ENCODE measurements around the gene PRRX2. TPM values are rescaled to one million over a fixed set of nuclear protein-coding genes. Genes with fewer than 3 reads are reported as not detected.
"Not testable (repeated sequence)": the region's sequence is repeated elsewhere in the genome, so short reads cannot be mapped to it uniquely, and the experiment has no call there.

The PRRX2 gene
- total RNA-seq, 2 experiments from 2014 or later: not detected

DNA sequence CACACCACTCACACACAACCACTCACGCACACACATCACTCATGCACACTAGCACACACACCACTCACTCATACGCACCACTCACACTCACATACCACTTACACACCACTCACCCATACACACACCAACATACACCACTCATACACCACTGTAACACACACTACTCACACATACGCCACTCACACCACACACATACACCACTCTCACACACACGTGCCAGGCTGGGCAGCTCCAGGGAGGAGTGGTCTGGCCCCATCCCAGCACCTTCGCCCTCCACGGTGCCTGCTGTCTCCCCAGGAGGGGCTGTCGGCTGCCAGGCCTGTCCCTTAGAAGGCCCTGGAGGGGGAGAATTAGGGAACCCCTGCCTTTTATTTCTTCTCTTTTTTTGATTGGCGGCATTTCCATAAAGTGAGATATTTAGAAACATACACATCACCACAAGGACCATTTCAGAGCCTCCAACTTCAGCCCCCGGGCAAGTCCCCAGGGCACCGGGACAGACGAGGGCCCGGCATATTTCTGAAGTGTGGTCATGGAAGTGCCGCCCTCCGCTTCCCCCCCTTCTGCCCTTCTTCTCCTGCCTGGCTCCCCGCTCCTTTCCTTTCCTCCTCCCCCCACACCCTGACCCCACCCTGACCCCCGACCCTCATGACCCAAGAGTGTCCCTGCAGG lies 17.2 kb upstream of the PRRX2 start:
- DNase-seq: no peak
- Mint-ChIP-seq H3K27ac (no peak overlapping the region), H3K4me3 (no peak overlapping the region), H3K9me3 (no peaks in the 10 kb centered on the region), H3K36me3 (ENCODE audit: low read depth) (no peaks in the 10 kb centered on the region), H3K4me1 (no peaks in the 10 kb centered on the region), H3K27me3 (no peaks in the 10 kb centered on the region)
- ChIA-PET POLR2A (no interaction called here), CTCF (no interaction called here)

DNA sequence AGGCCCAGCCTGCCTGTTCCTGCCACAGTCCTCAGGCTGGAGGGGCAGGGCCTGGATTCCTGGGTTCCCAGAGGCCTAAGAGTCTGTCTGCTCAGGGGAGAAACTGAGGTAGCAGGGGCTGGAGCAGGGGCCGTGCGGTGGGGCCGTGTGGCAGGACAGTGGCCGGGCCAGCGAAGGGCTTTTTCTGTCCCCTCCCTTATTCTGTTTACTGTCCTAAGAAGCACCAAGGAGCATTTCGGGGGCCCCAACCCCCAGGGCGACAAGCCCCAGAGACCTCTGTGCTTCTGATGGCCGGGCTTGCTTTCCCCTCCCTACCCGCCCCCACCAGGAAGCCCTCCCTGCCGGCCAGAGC lies 16.7 kb upstream of the PRRX2 start:
- H3K36me3 Mint-ChIP-seq (ENCODE audit: low read depth): no peaks in the 10 kb centered on the region
- peaks cover under 1% of the 10 kb centered on the region for H3K27me3 Mint-ChIP-seq
- no peak for DNase-seq
- ChIA-PET CTCF (no interaction called here), POLR2A (no interaction called here)
- no peak overlapping the region for H3K27ac Mint-ChIP-seq
- H3K4me3 Mint-ChIP-seq: no peak overlapping the region
- H3K4me1 Mint-ChIP-seq: no peaks in the 10 kb centered on the region
- no peaks in the 10 kb centered on the region for H3K9me3 Mint-ChIP-seq

DNA sequence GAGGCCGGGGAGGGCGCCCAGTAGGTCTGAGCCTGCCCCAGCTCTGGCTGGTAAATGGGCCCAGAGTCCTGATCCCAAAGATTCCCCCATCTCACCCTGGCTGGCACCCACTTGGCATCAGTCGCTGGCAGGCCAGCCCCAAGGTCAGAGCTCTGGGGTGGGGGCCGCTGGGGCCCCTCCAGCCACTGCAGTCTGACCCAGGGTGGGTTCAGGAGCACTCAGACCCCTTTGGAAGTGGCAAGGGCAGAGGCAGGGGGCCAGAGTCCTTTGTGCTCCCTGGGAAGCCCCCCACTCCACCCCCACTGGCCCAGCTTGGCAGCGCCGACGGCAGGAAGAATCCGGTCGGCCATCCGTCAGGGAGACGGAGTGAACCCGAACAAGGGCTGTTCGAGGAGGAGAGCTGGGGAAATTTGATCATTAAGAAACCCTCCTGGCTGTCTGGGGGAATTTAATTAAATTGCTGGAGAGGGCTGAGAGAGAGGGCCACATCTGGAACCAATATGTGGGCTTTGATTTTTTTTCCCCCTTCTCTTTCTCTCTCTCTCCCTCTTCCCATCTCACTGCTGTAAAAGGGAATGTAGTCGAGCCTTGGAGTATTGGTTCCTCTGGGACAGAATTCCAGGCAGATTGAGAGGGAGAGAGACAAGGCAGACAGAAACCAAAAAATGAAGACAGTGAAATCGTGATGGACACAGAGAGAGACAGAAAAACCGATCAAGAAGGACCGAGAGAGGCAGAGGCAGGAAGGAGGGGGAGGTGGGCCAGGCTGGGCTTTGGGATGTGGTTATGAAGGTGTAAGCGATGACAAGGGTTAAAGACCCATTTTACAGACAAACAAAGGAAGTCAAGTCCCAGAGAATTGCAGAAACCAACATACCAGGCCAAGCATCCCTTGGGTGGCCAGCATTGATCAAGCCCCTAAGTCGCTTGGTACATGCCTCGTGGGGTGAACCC lies 15.4 kb upstream of the PRRX2 start:
- Mint-ChIP-seq H3K27ac (no peak overlapping the region), H3K27me3 (peaks cover 2% of the 10 kb centered on the region), H3K9me3 (no peaks in the 10 kb centered on the region), H3K4me1 (no peaks in the 10 kb centered on the region), H3K4me3 (no peak overlapping the region), H3K36me3 (ENCODE audit: low read depth) (no peaks in the 10 kb centered on the region)
- ChIA-PET POLR2A (no interaction called here), CTCF (no interaction called here)
- DNase-seq: no peak

GRCh38 chr9:129650680-129651235 lies 14.7 kb upstream of the PRRX2 start:
- Mint-ChIP-seq H3K27ac (no peak overlapping the region), H3K36me3 (ENCODE audit: low read depth) (no peaks in the 10 kb centered on the region), H3K9me3 (no peaks in the 10 kb centered on the region), H3K4me3 (no peak overlapping the region), H3K27me3 (peaks cover 2% of the 10 kb centered on the region), H3K4me1 (no peaks in the 10 kb centered on the region)
- CTCF ChIA-PET: no interaction called here
- POLR2A ChIA-PET: no interaction called here
- no peak for DNase-seq

DNA sequence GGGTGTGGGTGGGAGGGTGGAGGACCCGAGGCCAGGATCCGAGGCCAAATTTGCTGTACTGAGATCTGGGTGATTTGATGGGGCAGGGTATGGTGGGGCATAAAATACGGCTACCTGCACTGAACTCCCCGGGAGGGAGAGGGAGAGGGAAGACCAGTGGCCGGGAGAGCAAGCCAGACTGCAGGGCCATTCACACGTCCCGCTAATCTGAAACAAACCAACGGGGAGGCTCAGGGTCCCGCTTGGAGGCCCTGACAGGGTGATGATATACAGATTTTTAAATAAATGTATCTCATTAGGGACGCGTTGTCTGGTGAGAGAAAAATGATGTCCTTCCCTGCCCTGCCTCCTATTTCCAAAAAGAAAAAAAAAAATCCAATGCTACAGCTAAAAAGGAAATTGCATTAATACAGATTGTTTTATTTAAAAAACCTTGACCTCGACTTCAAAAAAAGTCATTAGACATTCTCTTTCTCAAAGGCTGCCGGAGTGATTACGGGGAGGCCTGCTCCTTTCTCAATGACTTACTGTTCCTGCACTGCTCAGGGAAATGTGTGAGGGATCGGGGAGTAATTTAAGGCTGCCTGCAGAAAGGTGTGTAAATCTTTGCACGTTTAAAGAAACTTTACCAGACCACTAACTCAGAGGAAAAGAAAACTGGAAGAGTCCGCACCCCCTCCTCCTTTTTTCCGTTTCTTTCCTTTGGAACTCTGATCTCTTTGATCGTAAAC lies 11.5 kb upstream of the PRRX2 start:
- H3K4me1 Mint-ChIP-seq: no peaks in the 10 kb centered on the region
- no peaks in the 10 kb centered on the region for H3K9me3 Mint-ChIP-seq
- H3K36me3 Mint-ChIP-seq (ENCODE audit: low read depth): no peaks in the 10 kb centered on the region
- ChIA-PET CTCF (interaction anchor here (0.6 kb wide), 1 partner anchor 88 kb away, joined by 3 read pairs; no protein-coding TSS in a partner anchor), POLR2A (no interaction called here)
- peaks cover 2% of the 10 kb centered on the region for H3K27me3 Mint-ChIP-seq
- H3K27ac Mint-ChIP-seq: no peak overlapping the region
- no peak overlapping the region for H3K4me3 Mint-ChIP-seq
- DNase-seq: no peak

GRCh38 chr9:129654554-129655040 lies 10.8 kb upstream of the PRRX2 start:
- H3K27ac Mint-ChIP-seq: no peak overlapping the region
- no peaks in the 10 kb centered on the region for H3K9me3 Mint-ChIP-seq
- H3K36me3 Mint-ChIP-seq (ENCODE audit: low read depth): no peaks in the 10 kb centered on the region

GRCh38 chr9:129655154-129655553 lies 10.3 kb upstream of the PRRX2 start:
- Mint-ChIP-seq H3K4me3 (no peak overlapping the region), H3K4me1 (no peaks in the 10 kb centered on the region), H3K36me3 (ENCODE audit: low read depth) (no peaks in the 10 kb centered on the region), H3K9me3 (no peaks in the 10 kb centered on the region), H3K27me3 (peaks cover 2% of the 10 kb centered on the region), H3K27ac (no peak overlapping the region)
- DNase-seq: no peak
- POLR2A ChIA-PET: no interaction called here
- CTCF ChIA-PET: no interaction called here

More at GRCh38 chr9:129654554-129655040, 10.8 kb upstream of the PRRX2 start:
- no peak overlapping the region for H3K4me3 Mint-ChIP-seq
- CTCF ChIA-PET: interaction anchor here (0.6 kb wide), 1 partner anchor 87 kb away, joined by 3 read pairs; no protein-coding TSS in a partner anchor
- POLR2A ChIA-PET: no interaction called here
- H3K4me1 Mint-ChIP-seq: no peaks in the 10 kb centered on the region
- H3K27me3 Mint-ChIP-seq: peaks cover 2% of the 10 kb centered on the region
- no peak for DNase-seq

DNA sequence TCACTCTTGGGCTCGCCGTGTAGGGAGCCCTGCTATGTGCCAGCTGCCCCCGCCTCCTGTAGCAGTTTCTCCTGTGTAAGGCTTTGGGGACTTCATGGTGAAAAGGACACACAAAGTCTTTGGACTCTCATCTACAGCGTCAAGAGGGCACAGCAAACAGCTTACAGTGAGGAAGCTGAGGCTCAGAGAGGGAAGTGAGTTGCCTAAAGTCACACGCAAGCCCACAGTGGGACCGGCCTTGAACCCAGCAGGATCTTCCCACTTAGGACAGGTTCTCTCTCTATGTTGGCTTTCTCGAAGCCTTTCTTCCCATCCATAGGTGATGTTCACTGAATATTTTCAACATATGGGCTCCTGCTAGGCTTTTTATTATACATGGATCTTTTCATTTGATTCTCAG lies 9.8 kb upstream of the PRRX2 start:
- Mint-ChIP-seq H3K4me3 (no peak overlapping the region), H3K9me3 (no peaks in the 10 kb centered on the region), H3K27me3 (peaks cover 3% of the 10 kb centered on the region), H3K36me3 (ENCODE audit: low read depth) (no peaks in the 10 kb centered on the region), H3K4me1 (no peaks in the 10 kb centered on the region), H3K27ac (no peak overlapping the region)
- ChIA-PET CTCF (no interaction called here), POLR2A (no interaction called here)
- DNase-seq: no peak

DNA sequence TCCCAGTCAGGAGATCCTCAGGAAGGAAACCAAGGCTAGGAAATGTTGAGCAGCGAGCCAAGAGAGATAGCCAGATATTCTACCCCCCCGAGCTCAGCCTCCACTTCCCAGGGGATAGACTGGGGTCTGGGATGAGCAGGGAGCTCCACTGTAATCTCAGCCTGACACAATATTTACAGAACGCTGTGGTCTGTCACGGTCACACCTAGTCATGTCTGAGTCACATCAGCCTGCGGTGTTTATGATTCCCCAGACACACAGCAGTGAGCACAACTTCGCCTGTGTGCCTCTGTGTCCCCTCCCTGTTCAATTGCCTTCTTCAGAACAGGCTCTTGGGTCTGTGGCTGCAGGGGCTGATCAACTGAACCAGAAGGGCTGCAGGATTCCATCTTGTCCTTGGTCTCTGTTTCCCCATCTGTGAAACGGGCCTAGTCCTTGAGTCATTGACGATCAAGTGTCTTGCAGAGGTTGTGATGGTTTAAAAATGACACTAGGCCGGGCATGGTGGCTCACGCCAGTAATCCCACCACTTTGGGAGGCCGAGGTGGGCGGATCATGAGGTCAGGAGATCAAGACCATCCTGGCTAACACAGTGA lies 8.6 kb upstream of the PRRX2 start:
- Mint-ChIP-seq H3K4me3 (no peak overlapping the region), H3K4me1 (no peaks in the 10 kb centered on the region), H3K27ac (no peak overlapping the region), H3K27me3 (peaks cover 9% of the 10 kb centered on the region), H3K36me3 (ENCODE audit: low read depth) (no peaks in the 10 kb centered on the region), H3K9me3 (no peaks in the 10 kb centered on the region)
- DNase-seq: no peak
- ChIA-PET POLR2A (no interaction called here), CTCF (interaction anchor here (0.8 kb wide), 1 partner anchor 70 kb away, joined by 3 read pairs; no protein-coding TSS in a partner anchor)

- no peaks in the 10 kb centered on the region for H3K36me3 Mint-ChIP-seq (ENCODE audit: low read depth)
- ChIA-PET CTCF (interaction anchor here (1.0 kb wide), 1 partner anchor 18 kb away, joined by 3 read pairs; no protein-coding TSS in a partner anchor), POLR2A (no interaction called here)
- peaks cover 22% of the 10 kb centered on the region for H3K27me3 Mint-ChIP-seq
- peaks cover 4% of the 10 kb centered on the region for H3K4me1 Mint-ChIP-seq
- no peak overlapping the region for H3K4me3 Mint-ChIP-seq
- H3K27ac Mint-ChIP-seq: no peak overlapping the region
- no peak for DNase-seq
- H3K9me3 Mint-ChIP-seq: no peaks in the 10 kb centered on the region
Observed at GRCh38 chr9:129661029-129661428, 4.4 kb upstream of the PRRX2 start.

DNA sequence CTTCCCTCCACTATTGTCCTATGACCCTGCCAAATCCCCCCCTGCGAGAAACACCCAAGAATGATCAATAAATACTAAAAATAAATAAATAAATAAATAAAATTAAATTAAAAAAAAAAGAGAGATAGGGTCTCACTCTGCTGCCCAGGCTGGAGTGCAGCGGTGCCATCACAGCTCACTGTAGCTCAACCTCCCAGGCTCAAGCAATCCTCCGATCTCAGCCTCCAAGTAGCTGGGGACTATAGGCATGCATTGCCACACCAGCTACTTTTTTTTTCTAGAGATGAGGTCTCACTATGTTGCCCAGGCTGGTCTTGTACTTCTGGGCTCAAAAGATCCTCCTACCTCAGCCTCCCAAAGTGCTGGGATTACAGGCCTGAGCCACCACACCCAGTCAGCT lies 3.2 kb upstream of the PRRX2 start:
- DNase-seq; H3K9me3 Mint-ChIP-seq; H3K27ac Mint-ChIP-seq; H3K36me3 Mint-ChIP-seq (ENCODE audit: low read depth); POLR2A ChIA-PET; CTCF ChIA-PET; H3K4me1 Mint-ChIP-seq; H3K4me3 Mint-ChIP-seq: not testable (repeated sequence)
- peaks cover 28% of the 10 kb centered on the region for H3K27me3 Mint-ChIP-seq

DNA sequence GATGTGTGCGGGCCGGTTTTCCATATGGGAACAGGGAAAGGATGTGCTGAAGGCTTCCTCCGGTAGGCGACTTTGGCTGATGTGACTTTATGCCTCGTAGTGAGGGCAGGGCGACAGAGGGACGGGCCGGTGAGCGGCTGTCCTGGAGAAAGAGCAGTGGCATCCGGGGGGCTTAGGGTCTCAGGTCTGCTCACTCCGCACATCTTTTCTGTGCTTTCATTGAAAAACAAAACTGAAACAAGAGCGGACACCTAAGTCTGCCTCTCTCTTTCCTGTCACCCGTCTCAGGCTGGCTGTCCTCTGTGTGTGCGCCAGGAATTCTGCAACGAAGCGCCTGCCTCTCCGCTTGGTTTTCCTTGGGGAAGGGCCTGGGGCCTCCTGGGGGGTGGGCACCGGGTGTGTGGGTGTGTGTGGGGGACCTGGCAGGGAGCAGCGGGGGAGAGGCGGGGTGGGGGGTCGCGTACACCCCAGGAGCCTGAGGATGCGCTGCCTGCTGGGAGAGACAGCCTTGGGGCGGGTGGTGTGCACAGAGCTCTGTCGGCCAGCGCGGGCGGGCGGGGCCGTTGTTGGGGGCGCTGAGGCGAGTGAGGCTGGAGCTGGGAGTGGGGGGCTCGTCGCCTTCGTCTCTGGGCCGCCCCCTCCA lies 580 bp upstream of the PRRX2 start:
- DNase-seq: no peak

More for the DNA sequence above, 580 bp upstream of the PRRX2 start:
- no peaks in the 10 kb centered on the region for H3K9me3 Mint-ChIP-seq
- H3K36me3 Mint-ChIP-seq (ENCODE audit: low read depth): no peaks in the 10 kb centered on the region
- ChIA-PET CTCF (no interaction called here), POLR2A (no interaction called here)
- peaks cover 5% of the 10 kb centered on the region for H3K4me1 Mint-ChIP-seq
- no peak overlapping the region for H3K27ac Mint-ChIP-seq
- peak overlapping the region; percentile 44 for H3K4me3 Mint-ChIP-seq
- H3K27me3 Mint-ChIP-seq: peaks cover 35% of the 10 kb centered on the region
